K562 (cell line): Measurements from ENCODE around the gene GPR176. TPM values are rescaled to one million over a fixed set of nuclear protein-coding genes. Genes with fewer than 3 reads are reported as not detected.
A peak's percentile ranks its signal among the peaks of the same experiment; 100 is the strongest.

ENCODE experiments used
- BRD4 ChIP-seq: fragments of 200-600 bp; sonication (generic); IDR thresholded peaks from 2 replicates; pipeline ENCODE4 v1.6.1; 2017; ENCODE audit warnings: inconsistent platforms
- E2F3 ChIP-seq: fragments of 250-450 bp; sonication (Bioruptor Pico); IDR thresholded peaks from 2 replicates; pipeline ENCODE4 v1.4.0; 2020; ENCODE audit warnings: mild to moderate bottlenecking
- IRF2 ChIP-seq: sonication (generic); formaldehyde crosslinking; IDR thresholded peaks from 2 replicates; pipeline ENCODE4 v1.8.1; 2022; ENCODE audit warnings: mild to moderate bottlenecking, missing genetic modification reagents
- MEIS2 ChIP-seq: fragments of 450-650 bp; IDR thresholded peaks from 2 replicates; pipeline ENCODE4 v1.6.1; 2014; ENCODE audit warnings: mild to moderate bottlenecking; ENCODE audit not compliant: partially characterized antibody
- MTA1 ChIP-seq: fragments of 450-650 bp; IDR thresholded peaks from 2 replicates; pipeline ENCODE4 v1.6.1; 2017; ENCODE audit warnings: borderline replicate concordance
- PPARD ChIP-seq: fragments of 250-450 bp; sonication (Bioruptor Pico); IDR thresholded peaks from 2 replicates; pipeline ENCODE4 v1.8.0; 2022; ENCODE audit warnings: inconsistent platforms, mild to moderate bottlenecking, moderate library complexity
- SPI1 ChIP-seq: IDR thresholded peaks from 2 replicates; pipeline ENCODE4 v1.6.1; 2011; ENCODE audit warnings: low read depth, low read length, control low read depth, borderline replicate concordance
- TBL1XR1 ChIP-seq, 2 experiments: IDR thresholded peaks; 2 replicates each; pipeline ENCODE4 v1.6.1; 2012; ENCODE audit warnings: improper control_type of control experiment in 2 of 2, low read length in 2 of 2, mild to moderate bottlenecking in 1 of 2
- ZNF174 ChIP-seq: fragments of 250-450 bp; sonication (Bioruptor Pico); IDR thresholded peaks from 2 replicates; pipeline ENCODE4 v1.4.0; 2020; ENCODE audit warnings: mild to moderate bottlenecking
- polyA plus RNA-seq, 8 experiments: library from polyadenylated mRNA; depleted of rRNA in 4 of 8; stranded (reverse) in 5 of 8; unstranded in 3 of 8; fragments of >200 nt; fragmentation: Nextera tagmentation in 2 of 8; fragmentation: Illumina TruSeq in 1 of 8; extraction: Ambion mirVana in 2 of 8; extraction: Trizol in 1 of 8; gene quantifications; 2 replicates each; pipeline versions ENCODE4 v1.2.1 to v1.2.3, GENCODE V29; 2011 to 2014; ENCODE audit warnings: inconsistent platforms in 1 of 8, missing spikeins in 1 of 8
- total RNA-seq, 7 experiments: library from RNA; depleted of rRNA in 6 of 7; stranded (reverse); fragments of >200 nt in 6 of 7; fragmentation: Illumina TruSeq in 2 of 7; extraction: Trizol in 2 of 7; gene quantifications; 2 replicates each; pipeline versions ENCODE4 v1.2.1 to v1.2.3, GENCODE V29; 2011 to 2021; ENCODE audit warnings: low replicate concordance in 1 of 7
- TF ChIP-seq, protein P1 (sequence below): fragments of 150-350 bp; IDR thresholded peaks from 2 replicates; pipeline ENCODE4 v1.6.1; 2014; ENCODE audit warnings: low read depth, mild to moderate bottlenecking, low read length, borderline replicate concordance
- TF ChIP-seq, protein P2 (sequence below): sonication (generic); formaldehyde crosslinking; IDR thresholded peaks from 2 replicates; pipeline ENCODE4 v1.9.0; 2022; ENCODE audit warnings: mild to moderate bottlenecking, missing genetic modification reagents
- TF ChIP-seq, protein P3 (sequence below): fragments of 450-650 bp; IDR thresholded peaks from 2 replicates; pipeline ENCODE4 v1.6.1; 2016
- TF ChIP-seq, protein P4 (sequence below): fragments of 450-650 bp; formaldehyde crosslinking; IDR thresholded peaks from 2 replicates; pipeline ENCODE4 v1.4.0; 2020; ENCODE audit warnings: mild to moderate bottlenecking, moderate library complexity
- TF ChIP-seq, protein P5 (sequence below), 3 experiments: IDR thresholded peaks in 2 of 3; conservative IDR thresholded peaks in 1 of 3; 2 replicates each; pipeline ENCODE4 v1.5.1; 2011 to 2012; ENCODE audit warnings: low read length in 3 of 3, mild to moderate bottlenecking in 3 of 3, control low read depth in 2 of 3, improper control_type of control experiment in 1 of 3, inconsistent platforms in 1 of 3, low read depth in 1 of 3, mixed read lengths in 1 of 3, moderate library complexity in 1 of 3; ENCODE audit not compliant: insufficient read depth in 2 of 3
- TF ChIP-seq, protein P6 (sequence below), 2 experiments: IDR thresholded peaks in 1 of 2; conservative IDR thresholded peaks in 1 of 2; 2 replicates each; pipeline ENCODE4 v1.6.1; 2016; ENCODE audit warnings: low read depth in 2 of 2, mild to moderate bottlenecking in 1 of 2, missing compliant biosample characterization in 1 of 2, missing genetic modification characterization in 1 of 2, moderate library complexity in 1 of 2

The GPR176 gene
- total and polyA plus RNA-seq, 9 of the 15 experiments (the other 6 are each of a cell fraction or from before 2014, with no cell fraction given), result 0.03 to 1.2 (median 0.76) TPM

DNA sequence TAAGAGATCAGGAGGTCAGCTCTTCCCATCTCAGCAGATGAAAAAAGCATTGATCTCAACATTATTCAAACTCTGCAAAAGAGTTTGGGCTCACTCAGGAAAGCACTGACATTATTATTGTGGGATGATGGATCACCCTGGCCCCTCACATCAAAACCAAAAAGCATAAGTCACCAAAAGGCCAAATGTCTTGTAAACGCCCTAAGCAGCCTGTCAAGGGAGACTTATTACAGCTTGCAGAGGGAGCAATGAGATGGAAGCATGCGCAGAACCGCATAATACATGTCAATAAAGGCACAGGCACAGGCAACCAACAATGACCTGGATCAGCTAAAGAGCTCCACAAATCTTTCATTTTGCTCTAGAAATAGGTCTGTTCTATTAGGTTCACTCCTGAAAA lies 142.0 kb downstream of the GPR176 start (continued):
- TF ChIP-seq, protein P1, sequence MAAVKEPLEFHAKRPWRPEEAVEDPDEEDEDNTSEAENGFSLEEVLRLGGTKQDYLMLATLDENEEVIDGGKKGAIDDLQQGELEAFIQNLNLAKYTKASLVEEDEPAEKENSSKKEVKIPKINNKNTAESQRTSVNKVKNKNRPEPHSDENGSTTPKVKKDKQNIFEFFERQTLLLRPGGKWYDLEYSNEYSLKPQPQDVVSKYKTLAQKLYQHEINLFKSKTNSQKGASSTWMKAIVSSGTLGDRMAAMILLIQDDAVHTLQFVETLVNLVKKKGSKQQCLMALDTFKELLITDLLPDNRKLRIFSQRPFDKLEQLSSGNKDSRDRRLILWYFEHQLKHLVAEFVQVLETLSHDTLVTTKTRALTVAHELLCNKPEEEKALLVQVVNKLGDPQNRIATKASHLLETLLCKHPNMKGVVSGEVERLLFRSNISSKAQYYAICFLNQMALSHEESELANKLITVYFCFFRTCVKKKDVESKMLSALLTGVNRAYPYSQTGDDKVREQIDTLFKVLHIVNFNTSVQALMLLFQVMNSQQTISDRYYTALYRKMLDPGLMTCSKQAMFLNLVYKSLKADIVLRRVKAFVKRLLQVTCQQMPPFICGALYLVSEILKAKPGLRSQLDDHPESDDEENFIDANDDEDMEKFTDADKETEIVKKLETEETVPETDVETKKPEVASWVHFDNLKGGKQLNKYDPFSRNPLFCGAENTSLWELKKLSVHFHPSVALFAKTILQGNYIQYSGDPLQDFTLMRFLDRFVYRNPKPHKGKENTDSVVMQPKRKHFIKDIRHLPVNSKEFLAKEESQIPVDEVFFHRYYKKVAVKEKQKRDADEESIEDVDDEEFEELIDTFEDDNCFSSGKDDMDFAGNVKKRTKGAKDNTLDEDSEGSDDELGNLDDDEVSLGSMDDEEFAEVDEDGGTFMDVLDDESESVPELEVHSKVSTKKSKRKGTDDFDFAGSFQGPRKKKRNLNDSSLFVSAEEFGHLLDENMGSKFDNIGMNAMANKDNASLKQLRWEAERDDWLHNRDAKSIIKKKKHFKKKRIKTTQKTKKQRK, result no peak
- TF ChIP-seq MEIS2 (peak; percentile 95), MTA1 (no peak), BRD4 (no peak), ZNF174 (CRISPR knock-in tag) (no peak), E2F3 (CRISPR knock-in tag) (no peak), IRF2 (CRISPR knock-in tag) (no peak), SPI1 (no peak), PPARD (CRISPR knock-in tag) (no peak), TBL1XR1 (IDR thresholded peaks at IDR 0.05; ENCODE audit: low read length in 2 of 2) (no peak)
- TF ChIP-seq, protein P2, sequence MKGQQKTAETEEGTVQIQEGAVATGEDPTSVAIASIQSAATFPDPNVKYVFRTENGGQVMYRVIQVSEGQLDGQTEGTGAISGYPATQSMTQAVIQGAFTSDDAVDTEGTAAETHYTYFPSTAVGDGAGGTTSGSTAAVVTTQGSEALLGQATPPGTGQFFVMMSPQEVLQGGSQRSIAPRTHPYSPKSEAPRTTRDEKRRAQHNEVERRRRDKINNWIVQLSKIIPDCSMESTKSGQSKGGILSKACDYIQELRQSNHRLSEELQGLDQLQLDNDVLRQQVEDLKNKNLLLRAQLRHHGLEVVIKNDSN, result no peak
- TF ChIP-seq, protein P3, sequence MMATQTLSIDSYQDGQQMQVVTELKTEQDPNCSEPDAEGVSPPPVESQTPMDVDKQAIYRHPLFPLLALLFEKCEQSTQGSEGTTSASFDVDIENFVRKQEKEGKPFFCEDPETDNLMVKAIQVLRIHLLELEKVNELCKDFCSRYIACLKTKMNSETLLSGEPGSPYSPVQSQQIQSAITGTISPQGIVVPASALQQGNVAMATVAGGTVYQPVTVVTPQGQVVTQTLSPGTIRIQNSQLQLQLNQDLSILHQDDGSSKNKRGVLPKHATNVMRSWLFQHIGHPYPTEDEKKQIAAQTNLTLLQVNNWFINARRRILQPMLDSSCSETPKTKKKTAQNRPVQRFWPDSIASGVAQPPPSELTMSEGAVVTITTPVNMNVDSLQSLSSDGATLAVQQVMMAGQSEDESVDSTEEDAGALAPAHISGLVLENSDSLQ, result peak; percentile 85
- TF ChIP-seq, protein P4, sequence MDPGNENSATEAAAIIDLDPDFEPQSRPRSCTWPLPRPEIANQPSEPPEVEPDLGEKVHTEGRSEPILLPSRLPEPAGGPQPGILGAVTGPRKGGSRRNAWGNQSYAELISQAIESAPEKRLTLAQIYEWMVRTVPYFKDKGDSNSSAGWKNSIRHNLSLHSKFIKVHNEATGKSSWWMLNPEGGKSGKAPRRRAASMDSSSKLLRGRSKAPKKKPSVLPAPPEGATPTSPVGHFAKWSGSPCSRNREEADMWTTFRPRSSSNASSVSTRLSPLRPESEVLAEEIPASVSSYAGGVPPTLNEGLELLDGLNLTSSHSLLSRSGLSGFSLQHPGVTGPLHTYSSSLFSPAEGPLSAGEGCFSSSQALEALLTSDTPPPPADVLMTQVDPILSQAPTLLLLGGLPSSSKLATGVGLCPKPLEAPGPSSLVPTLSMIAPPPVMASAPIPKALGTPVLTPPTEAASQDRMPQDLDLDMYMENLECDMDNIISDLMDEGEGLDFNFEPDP (CRISPR knock-in tag), result no peak
- TF ChIP-seq, protein P5, sequence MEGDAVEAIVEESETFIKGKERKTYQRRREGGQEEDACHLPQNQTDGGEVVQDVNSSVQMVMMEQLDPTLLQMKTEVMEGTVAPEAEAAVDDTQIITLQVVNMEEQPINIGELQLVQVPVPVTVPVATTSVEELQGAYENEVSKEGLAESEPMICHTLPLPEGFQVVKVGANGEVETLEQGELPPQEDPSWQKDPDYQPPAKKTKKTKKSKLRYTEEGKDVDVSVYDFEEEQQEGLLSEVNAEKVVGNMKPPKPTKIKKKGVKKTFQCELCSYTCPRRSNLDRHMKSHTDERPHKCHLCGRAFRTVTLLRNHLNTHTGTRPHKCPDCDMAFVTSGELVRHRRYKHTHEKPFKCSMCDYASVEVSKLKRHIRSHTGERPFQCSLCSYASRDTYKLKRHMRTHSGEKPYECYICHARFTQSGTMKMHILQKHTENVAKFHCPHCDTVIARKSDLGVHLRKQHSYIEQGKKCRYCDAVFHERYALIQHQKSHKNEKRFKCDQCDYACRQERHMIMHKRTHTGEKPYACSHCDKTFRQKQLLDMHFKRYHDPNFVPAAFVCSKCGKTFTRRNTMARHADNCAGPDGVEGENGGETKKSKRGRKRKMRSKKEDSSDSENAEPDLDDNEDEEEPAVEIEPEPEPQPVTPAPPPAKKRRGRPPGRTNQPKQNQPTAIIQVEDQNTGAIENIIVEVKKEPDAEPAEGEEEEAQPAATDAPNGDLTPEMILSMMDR (IDR thresholded peaks at IDR 0.05 in 2 of 3, conservative IDR thresholded peaks at IDR 0.05 in 1 of 3; ENCODE audit: insufficient read depth in 2 of 3, low read depth in 1 of 3, low read length in 3 of 3), result no peak
- TF ChIP-seq, protein P6, sequence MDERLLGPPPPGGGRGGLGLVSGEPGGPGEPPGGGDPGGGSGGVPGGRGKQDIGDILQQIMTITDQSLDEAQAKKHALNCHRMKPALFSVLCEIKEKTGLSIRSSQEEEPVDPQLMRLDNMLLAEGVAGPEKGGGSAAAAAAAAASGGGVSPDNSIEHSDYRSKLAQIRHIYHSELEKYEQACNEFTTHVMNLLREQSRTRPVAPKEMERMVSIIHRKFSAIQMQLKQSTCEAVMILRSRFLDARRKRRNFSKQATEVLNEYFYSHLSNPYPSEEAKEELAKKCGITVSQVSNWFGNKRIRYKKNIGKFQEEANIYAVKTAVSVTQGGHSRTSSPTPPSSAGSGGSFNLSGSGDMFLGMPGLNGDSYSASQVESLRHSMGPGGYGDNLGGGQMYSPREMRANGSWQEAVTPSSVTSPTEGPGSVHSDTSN (CRISPR knock-in tag; IDR thresholded peaks at IDR 0.05; ENCODE audit: low read depth), result no peak
- TF ChIP-seq, protein P6 (tag; conservative IDR thresholded peaks at IDR 0.05; ENCODE audit: low read depth), result peak; percentile 96
